HCT116 (cell line): ENCODE data around the gene DOHH. TPM values are rescaled to one million over a fixed set of nuclear protein-coding genes. Genes with fewer than 3 reads are reported as not detected.

Experiments used
- ATAC-seq: fragments of 200-7000 bp; cut with Tn5 transposase; 2 replicates; pipeline ENCODE4 v1.9.1; 2020; ENCODE audit warnings: mild to moderate bottlenecking, moderate library complexity
- BruUV-seq: library from RNA; stranded (reverse); fragments of 400-500 nt; replicated peaks from 2 replicates; lab custom pipeline; 2021; lab: Mats Ljungman, UMichigan
- CTCF ChIA-PET: fragments of 300-600 bp; sonication (Branson Sonifier 250); formaldehyde crosslinking; loops from one replicate; lab custom pipeline; 2021; ENCODE audit warnings: antibody characterized with exemption; lab: Charles Lee
- POLR2A ChIA-PET: fragments of 300-600, 350-600 bp; sonication (Branson Sonifier 250); formaldehyde crosslinking; loops from one replicate; lab custom pipeline; 2021; ENCODE audit warnings: antibody characterized with exemption; lab: Charles Lee
- RAD21 ChIA-PET, 2 experiments: fragments of 300-600 bp; sonication (Branson Sonifier 250); formaldehyde crosslinking; loops; one replicate each; lab custom pipeline; 2023; ENCODE audit warnings: low total read pairs in 2 of 2; ENCODE audit not compliant: uncharacterized antibody in 2 of 2, unreplicated experiment in 2 of 2, low non-redundant PET in 1 of 2; lab: Charles Lee
- DNase-seq: peaks from one replicate; pipeline ENCODE4 v3.0.0-alpha.2; 2010; ENCODE audit warnings: low read depth, low spot score
- H2AFZ ChIP-seq: fragments of 200-600 bp; shearing (Covaris generic), sonication (generic); 2 replicates; pipeline ENCODE4 v1.6.1; 2017; ENCODE audit warnings: low read depth, mixed run types, mixed read lengths, antibody characterized with exemption, low read length; ENCODE audit not compliant: poor library complexity, severe bottlenecking
- H3K27ac ChIP-seq: 2 replicates; pipeline ENCODE4 v1.5.1; 2012; ENCODE audit warnings: low read depth, low read length
- H3K27me3 ChIP-seq: fragments of 200-600 bp; sonication (generic); 2 replicates; pipeline ENCODE4 v1.6.1; 2016; ENCODE audit warnings: mixed run types, low read length, mixed read lengths; ENCODE audit not compliant: insufficient read depth
- H3K36me3 ChIP-seq, 2 experiments: fragments of 200-500 bp in 1 of 2; fragments of 200-600 bp in 1 of 2; sonication (Bioruptor generic) in 1 of 2; sonication (generic) in 1 of 2; 2 replicates each; pipeline versions ENCODE4 v1.5.1 to v1.6.1; 2014 to 2016; ENCODE audit warnings: low read length in 2 of 2, inconsistent platforms in 1 of 2, mixed read lengths in 1 of 2, mixed run types in 1 of 2; ENCODE audit not compliant: insufficient read depth in 2 of 2, control insufficient read depth in 1 of 2
- H3K4me1 ChIP-seq, 2 experiments: fragments of 200-600 bp in 1 of 2; sonication (generic) in 1 of 2; 2 replicates each; pipeline versions ENCODE4 v1.5.1 to v1.6.1; 2012 to 2017; ENCODE audit warnings: low read length in 2 of 2, inconsistent platforms in 1 of 2, mild to moderate bottlenecking in 1 of 2, mixed read lengths in 1 of 2, mixed run types in 1 of 2, moderate library complexity in 1 of 2; ENCODE audit not compliant: insufficient read depth in 2 of 2, control insufficient read depth in 1 of 2
- H3K4me2 ChIP-seq: fragments of 200-600 bp; sonication (generic); 2 replicates; pipeline ENCODE4 v1.6.1; 2017; ENCODE audit warnings: mixed run types, low read length, mixed read lengths
- H3K4me3 ChIP-seq, 2 experiments: fragments of 200-600 bp in 1 of 2; sonication (generic) in 1 of 2; replicated peaks in 1 of 2; 2 replicates each; pipeline ENCODE4 v1.5.1; 2011 to 2016; ENCODE audit warnings: low read length in 2 of 2, control low read depth in 1 of 2, low read depth in 1 of 2, mild to moderate bottlenecking in 1 of 2, mixed read lengths in 1 of 2, mixed run types in 1 of 2
- H3K79me2 ChIP-seq: fragments of 200-600 bp; sonication (generic); 2 replicates; pipeline ENCODE4 v1.6.1; 2017; ENCODE audit warnings: mild to moderate bottlenecking, mixed run types, low read length, moderate library complexity, mixed read lengths; ENCODE audit not compliant: insufficient read depth
- H3K9ac ChIP-seq: fragments of 200-600 bp; sonication (generic); 2 replicates; pipeline ENCODE4 v1.6.1; 2016; ENCODE audit warnings: low read length, mixed read lengths
- H3K9me2 ChIP-seq: fragments of 200-600 bp; sonication (generic), shearing (Covaris generic); 2 replicates; pipeline ENCODE4 v1.6.1; 2017; ENCODE audit warnings: mixed run types, mild to moderate bottlenecking, moderate library complexity; ENCODE audit not compliant: insufficient read depth
- H3K9me3 ChIP-seq, 2 experiments: fragments of 200-500 bp in 1 of 2; fragments of 200-600 bp in 1 of 2; sonication (Bioruptor generic) in 1 of 2; sonication (generic) in 1 of 2; 2 replicates each; pipeline ENCODE4 v1.6.1; 2014 to 2017; ENCODE audit warnings: low read length in 2 of 2, mixed read lengths in 2 of 2, inconsistent platforms in 1 of 2, low read depth in 1 of 2, mild to moderate bottlenecking in 1 of 2, mixed run types in 1 of 2, moderate library complexity in 1 of 2; ENCODE audit not compliant: control insufficient read depth in 1 of 2, insufficient read depth in 1 of 2
- H4K20me1 ChIP-seq: fragments of 200-600 bp; sonication (generic), shearing (Covaris generic); 2 replicates; pipeline ENCODE4 v1.6.1; 2017; ENCODE audit warnings: mixed run types, mild to moderate bottlenecking, moderate library complexity; ENCODE audit not compliant: insufficient read depth
- CBX3 ChIP-seq: IDR thresholded peaks from 2 replicates; pipeline ENCODE4 v1.6.1; 2012; ENCODE audit warnings: low read depth
- EZH2phosphoT487 ChIP-seq: fragments of 200-600 bp; IDR thresholded peaks from 2 replicates; pipeline ENCODE4 v1.6.1; 2018; ENCODE audit warnings: antibody characterized with exemption, borderline replicate concordance
- SIN3A ChIP-seq: IDR thresholded peaks from 2 replicates; pipeline ENCODE4 v1.6.1; 2012; ENCODE audit warnings: low read depth
- SP1 ChIP-seq: IDR thresholded peaks from 2 replicates; pipeline ENCODE4 v1.6.1; 2012; ENCODE audit warnings: low read depth
- SRF ChIP-seq: IDR thresholded peaks from 2 replicates; pipeline ENCODE4 v1.6.1; 2012; ENCODE audit warnings: low read depth
- ZFX ChIP-seq: fragments of 450-650 bp; IDR thresholded peaks from 2 replicates; pipeline ENCODE4 v1.6.1; 2017
- ZNF274 ChIP-seq: fragments of 200-500 bp; sonication (Bioruptor generic); IDR thresholded peaks from 2 replicates; pipeline ENCODE4 v1.6.1; 2014; ENCODE audit warnings: mild to moderate bottlenecking, low read depth, low read length, inconsistent platforms
- intact Hi-C: fragments of 100-400 bp; cut with micrococcal nuclease; formaldehyde crosslinking; loops from 2 replicates; pipeline ENCODE4 v1.10.0; 2022
- total RNA-seq: library from RNA; stranded (reverse); gene quantifications from one replicate; pipeline ENCODE4 v1.2.1, GENCODE V29; 2021; ENCODE audit not compliant: unreplicated experiment
- TF ChIP-seq, protein P1 (sequence below): IDR thresholded peaks from 2 replicates; pipeline ENCODE4 v1.6.1; 2011; ENCODE audit warnings: mild to moderate bottlenecking, low read length, moderate library complexity; ENCODE audit not compliant: insufficient replicate concordance; ENCODE audit errors: extremely low read depth
- TF ChIP-seq, protein P2 (sequence below): IDR thresholded peaks from 2 replicates; pipeline ENCODE4 v1.6.1; 2012
- TF ChIP-seq, protein P3 (sequence below), 3 experiments: fragments of 200-600 bp in 1 of 3; sonication (generic) in 1 of 3; IDR thresholded peaks in 2 of 3; conservative IDR thresholded peaks in 1 of 3; 2 replicates each; pipeline ENCODE4 v1.5.1; 2012 to 2017; ENCODE audit warnings: low read depth in 2 of 3, low read length in 2 of 3, antibody characterized with exemption in 1 of 3, borderline replicate concordance in 1 of 3, control low read depth in 1 of 3, mild to moderate bottlenecking in 1 of 3, mixed read lengths in 1 of 3, mixed run types in 1 of 3, moderate library complexity in 1 of 3; ENCODE audit not compliant: insufficient read depth in 1 of 3

DOHH gene
- total RNA-seq, 1 experiment from 2014 or later, result 20.9 TPM

DNA sequence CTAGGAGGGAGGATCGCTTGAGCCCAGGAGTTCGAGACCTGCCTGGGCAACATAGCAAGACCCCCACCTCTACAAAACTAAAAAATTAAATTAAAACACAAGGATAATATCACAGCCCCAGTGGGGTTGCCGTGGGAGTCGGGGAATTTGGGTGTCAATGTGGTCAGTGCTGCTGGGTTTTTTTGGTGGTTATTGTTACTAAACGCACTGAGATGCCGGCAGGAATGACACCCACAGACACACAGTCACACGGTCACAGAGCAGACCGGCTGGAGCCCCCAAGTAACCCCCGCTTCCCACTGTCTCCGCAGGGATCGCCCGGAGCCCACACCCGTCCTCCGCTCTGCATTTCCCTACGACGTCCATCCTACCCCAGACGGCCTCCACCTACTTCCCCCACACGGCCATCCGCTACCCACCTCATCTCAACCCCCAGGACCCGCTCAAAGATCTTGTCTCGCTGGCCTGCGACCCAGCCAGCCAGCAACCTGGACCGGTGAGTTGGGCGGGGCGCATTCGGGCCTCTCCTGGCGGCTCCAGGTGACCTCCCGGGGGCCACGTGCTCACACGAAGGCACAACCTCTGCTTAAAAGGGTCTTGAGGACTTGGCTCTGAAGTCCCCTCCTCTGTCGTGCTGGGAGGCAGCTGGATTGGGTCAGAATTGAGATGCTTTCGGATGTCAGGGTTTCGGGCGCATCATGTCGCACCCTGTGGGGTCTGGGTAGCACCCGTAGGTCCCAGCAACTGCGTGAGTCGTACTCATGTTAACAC is 48.1 kb downstream of the DOHH start:
- ChIA-PET CTCF (no interaction called here), POLR2A (no interaction called here), RAD21 (no interaction called here)
- Histone ChIP-seq H3K9me3 (no peaks in the 10 kb centered on the region), H4K20me1 (peaks cover 3% of the 10 kb centered on the region; the same call in 1 of the 2 replicates), H3K27ac (no peak overlapping the region), H2AFZ (no peak overlapping the region), H3K4me3 (no peak overlapping the region), H3K27me3 (no peaks in the 10 kb centered on the region), H3K4me1 (peaks cover 0 to 5% of the 10 kb centered on the region in 2 experiments; a peak in 1 of 4 replicates), H3K9ac (no peak overlapping the region), H3K79me2 (peaks cover 14% of the 10 kb centered on the region; the same call in 1 of the 2 replicates), H3K9me2 (no peaks in the 10 kb centered on the region), H3K36me3 (peaks cover 13 to 52% of the 10 kb centered on the region in 2 experiments), H3K4me2 (no peak overlapping the region)
- no TSS peak for BruUV-seq
- TF ChIP-seq ZFX, result no peak
- ATAC-seq, result no peak
- intact Hi-C loops, result no loop called here
- no peak for DNase-seq

DNA sequence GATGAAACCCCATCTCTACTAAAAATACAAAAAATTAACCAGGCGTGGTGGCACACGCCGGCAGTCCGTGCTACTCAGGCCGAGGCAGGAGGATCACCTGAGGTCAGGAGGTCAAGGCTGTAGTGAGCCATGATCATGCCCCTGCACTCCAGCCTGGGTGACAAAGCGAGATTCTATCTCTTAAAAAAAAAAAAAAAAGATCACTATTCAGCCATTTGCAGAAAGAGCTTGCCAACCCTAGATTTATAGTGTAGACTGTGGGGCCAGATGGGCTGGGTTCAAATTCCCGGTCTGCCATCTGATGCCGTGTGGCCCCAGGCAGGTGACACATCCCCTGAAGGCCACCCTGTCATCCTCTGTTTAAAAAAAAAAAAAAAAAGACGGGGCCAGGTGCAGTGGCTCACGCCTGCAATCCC is 49.0 kb downstream of the DOHH start:
- RAD21 ChIA-PET, result no interaction called here
- H3K79me2 ChIP-seq, result peaks cover 16% of the 10 kb centered on the region; the same call in 1 of the 2 replicates
- H3K4me3 ChIP-seq, result no peak overlapping the region
- no peak overlapping the region for H2AFZ ChIP-seq
- no peak overlapping the region for H3K4me2 ChIP-seq
- intact Hi-C loops, result no loop called here
- H3K9ac ChIP-seq, result no peak overlapping the region
- TF ChIP-seq SRF (no peak), ZFX (no peak), EZH2phosphoT487 (no peak), SIN3A (no peak), ZNF274 (no peak), CBX3 (no peak), SP1 (no peak)
- TF ChIP-seq, protein P1, sequence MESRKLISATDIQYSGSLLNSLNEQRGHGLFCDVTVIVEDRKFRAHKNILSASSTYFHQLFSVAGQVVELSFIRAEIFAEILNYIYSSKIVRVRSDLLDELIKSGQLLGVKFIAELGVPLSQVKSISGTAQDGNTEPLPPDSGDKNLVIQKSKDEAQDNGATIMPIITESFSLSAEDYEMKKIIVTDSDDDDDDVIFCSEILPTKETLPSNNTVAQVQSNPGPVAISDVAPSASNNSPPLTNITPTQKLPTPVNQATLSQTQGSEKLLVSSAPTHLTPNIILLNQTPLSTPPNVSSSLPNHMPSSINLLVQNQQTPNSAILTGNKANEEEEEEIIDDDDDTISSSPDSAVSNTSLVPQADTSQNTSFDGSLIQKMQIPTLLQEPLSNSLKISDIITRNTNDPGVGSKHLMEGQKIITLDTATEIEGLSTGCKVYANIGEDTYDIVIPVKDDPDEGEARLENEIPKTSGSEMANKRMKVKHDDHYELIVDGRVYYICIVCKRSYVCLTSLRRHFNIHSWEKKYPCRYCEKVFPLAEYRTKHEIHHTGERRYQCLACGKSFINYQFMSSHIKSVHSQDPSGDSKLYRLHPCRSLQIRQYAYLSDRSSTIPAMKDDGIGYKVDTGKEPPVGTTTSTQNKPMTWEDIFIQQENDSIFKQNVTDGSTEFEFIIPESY, result no peak
- TF ChIP-seq, protein P2, sequence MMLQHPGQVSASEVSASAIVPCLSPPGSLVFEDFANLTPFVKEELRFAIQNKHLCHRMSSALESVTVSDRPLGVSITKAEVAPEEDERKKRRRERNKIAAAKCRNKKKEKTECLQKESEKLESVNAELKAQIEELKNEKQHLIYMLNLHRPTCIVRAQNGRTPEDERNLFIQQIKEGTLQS, result no peak
- TF ChIP-seq, protein P3, sequence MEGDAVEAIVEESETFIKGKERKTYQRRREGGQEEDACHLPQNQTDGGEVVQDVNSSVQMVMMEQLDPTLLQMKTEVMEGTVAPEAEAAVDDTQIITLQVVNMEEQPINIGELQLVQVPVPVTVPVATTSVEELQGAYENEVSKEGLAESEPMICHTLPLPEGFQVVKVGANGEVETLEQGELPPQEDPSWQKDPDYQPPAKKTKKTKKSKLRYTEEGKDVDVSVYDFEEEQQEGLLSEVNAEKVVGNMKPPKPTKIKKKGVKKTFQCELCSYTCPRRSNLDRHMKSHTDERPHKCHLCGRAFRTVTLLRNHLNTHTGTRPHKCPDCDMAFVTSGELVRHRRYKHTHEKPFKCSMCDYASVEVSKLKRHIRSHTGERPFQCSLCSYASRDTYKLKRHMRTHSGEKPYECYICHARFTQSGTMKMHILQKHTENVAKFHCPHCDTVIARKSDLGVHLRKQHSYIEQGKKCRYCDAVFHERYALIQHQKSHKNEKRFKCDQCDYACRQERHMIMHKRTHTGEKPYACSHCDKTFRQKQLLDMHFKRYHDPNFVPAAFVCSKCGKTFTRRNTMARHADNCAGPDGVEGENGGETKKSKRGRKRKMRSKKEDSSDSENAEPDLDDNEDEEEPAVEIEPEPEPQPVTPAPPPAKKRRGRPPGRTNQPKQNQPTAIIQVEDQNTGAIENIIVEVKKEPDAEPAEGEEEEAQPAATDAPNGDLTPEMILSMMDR (IDR thresholded peaks at IDR 0.05 in 2 of 3, conservative IDR thresholded peaks at IDR 0.05 in 1 of 3; ENCODE audit: borderline replicate concordance in 1 of 3, insufficient read depth in 1 of 3, low read depth in 2 of 3, low read length in 2 of 3), result no peak
- H3K9me2 ChIP-seq, result no peaks in the 10 kb centered on the region
- H3K4me1 ChIP-seq, result peaks cover 0 to 5% of the 10 kb centered on the region in 2 experiments; a peak in 1 of 4 replicates
- POLR2A ChIA-PET, result no interaction called here
- no peak for ATAC-seq
- H4K20me1 ChIP-seq, result peaks cover 3% of the 10 kb centered on the region; the same call in 1 of the 2 replicates
- CTCF ChIA-PET, result no interaction called here
- peaks cover 13 to 49% of the 10 kb centered on the region in 2 experiments for H3K36me3 ChIP-seq
- no peaks in the 10 kb centered on the region for H3K9me3 ChIP-seq
- no TSS peak for BruUV-seq
- H3K27me3 ChIP-seq, result no peaks in the 10 kb centered on the region
- H3K27ac ChIP-seq, result no peak overlapping the region
- DNase-seq, result no peak
